ENCODE measurements around the gene VAMP8.

GRCh38 chr2:85548608-85548900 is 28.8 kb upstream of the VAMP8 start:
- TF ChIP-seq, protein P1, sequence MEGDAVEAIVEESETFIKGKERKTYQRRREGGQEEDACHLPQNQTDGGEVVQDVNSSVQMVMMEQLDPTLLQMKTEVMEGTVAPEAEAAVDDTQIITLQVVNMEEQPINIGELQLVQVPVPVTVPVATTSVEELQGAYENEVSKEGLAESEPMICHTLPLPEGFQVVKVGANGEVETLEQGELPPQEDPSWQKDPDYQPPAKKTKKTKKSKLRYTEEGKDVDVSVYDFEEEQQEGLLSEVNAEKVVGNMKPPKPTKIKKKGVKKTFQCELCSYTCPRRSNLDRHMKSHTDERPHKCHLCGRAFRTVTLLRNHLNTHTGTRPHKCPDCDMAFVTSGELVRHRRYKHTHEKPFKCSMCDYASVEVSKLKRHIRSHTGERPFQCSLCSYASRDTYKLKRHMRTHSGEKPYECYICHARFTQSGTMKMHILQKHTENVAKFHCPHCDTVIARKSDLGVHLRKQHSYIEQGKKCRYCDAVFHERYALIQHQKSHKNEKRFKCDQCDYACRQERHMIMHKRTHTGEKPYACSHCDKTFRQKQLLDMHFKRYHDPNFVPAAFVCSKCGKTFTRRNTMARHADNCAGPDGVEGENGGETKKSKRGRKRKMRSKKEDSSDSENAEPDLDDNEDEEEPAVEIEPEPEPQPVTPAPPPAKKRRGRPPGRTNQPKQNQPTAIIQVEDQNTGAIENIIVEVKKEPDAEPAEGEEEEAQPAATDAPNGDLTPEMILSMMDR (IDR thresholded peaks at IDR 0.05): no peak
- TF ChIP-seq EZH2 (IDR thresholded peaks at IDR 0.05): no peak
- no peak for TF ChIP-seq EZH2phosphoT487 (IDR thresholded peaks at IDR 0.05)

Data from neural progenitor cell (in vitro differentiated cells).